Activated naive CD4-positive, alpha-beta T cell treated with anti-CD3 and anti-CD28 coated beads for 36 hours (primary cell): ENCODE results near the gene NME9. TPM values are rescaled to one million over a fixed set of nuclear protein-coding genes. Genes with fewer than 3 reads are reported as not detected.

Source experiments
- CTCF ChIA-PET: fragments of 350-600 bp; sonication (Branson Sonifier 250); formaldehyde crosslinking; loops from one replicate; lab custom pipeline; 2021; ENCODE audit warnings: antibody characterized with exemption; lab: Charles Lee
- DNase-seq: peaks from one replicate; pipeline ENCODE4 v3.0.0-alpha.2; 2020
- H3K27ac Mint-ChIP-seq: one replicate; pipeline ENCODE4 v1.8.0; 2021; ENCODE audit warnings: mild to moderate bottlenecking, mixed read lengths
- H3K27me3 Mint-ChIP-seq: one replicate; pipeline ENCODE4 v1.8.0; 2021; ENCODE audit warnings: low read depth, mixed read lengths
- H3K36me3 Mint-ChIP-seq: one replicate; pipeline ENCODE4 v1.8.0; 2021; ENCODE audit warnings: low read depth, mixed read lengths
- H3K4me1 Mint-ChIP-seq: one replicate; pipeline ENCODE4 v1.8.0; 2021; ENCODE audit warnings: low read depth, mixed read lengths
- H3K4me3 Mint-ChIP-seq: one replicate; pipeline ENCODE4 v1.8.0; 2021; ENCODE audit warnings: mild to moderate bottlenecking, moderate library complexity, mixed read lengths
- H3K9me3 Mint-ChIP-seq: one replicate; pipeline ENCODE4 v1.8.0; 2021; ENCODE audit warnings: mixed read lengths
- intact Hi-C: fragments of 100-400 bp; cut with micrococcal nuclease; formaldehyde crosslinking; loops from one replicate; pipeline ENCODE4 v1.15.1; 2023
- total RNA-seq, 2 experiments: library from RNA; stranded (reverse); gene quantifications; one replicate each; pipeline ENCODE4 v1.2.3, GENCODE V29; 2021

The NME9 gene
- total RNA-seq, 2 experiments from 2014 or later, result 2.0 to 2.4 TPM

DNA sequence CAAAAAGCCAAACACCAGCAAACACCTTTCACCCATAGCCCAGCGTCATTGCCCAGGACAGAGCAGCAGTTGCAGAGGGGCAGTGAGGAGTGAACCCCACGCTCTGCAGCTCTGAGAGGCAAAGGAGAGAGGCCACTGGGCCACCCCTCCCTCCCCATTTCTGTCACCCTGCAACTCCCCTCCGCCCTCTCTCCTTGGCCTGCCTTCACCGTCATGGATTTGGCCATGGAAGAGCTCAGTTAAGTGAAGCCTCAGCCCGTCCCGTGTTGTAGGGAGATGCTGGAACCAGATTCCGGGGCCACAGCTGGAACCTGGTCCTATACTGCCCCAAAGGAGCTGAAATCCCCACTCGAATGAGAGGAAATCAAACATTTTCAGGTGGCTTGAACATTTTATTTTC lies 40.7 kb upstream of the NME9 start:
- Mint-ChIP-seq H3K4me1 (no peaks in the 10 kb centered on the region), H3K27ac (no peak overlapping the region), H3K36me3 (no peaks in the 10 kb centered on the region), H3K27me3 (peaks cover 7% of the 10 kb centered on the region), H3K9me3 (no peaks in the 10 kb centered on the region), H3K4me3 (no peak overlapping the region)
- no peak for DNase-seq
- CTCF ChIA-PET, result interaction anchor here (0.5 kb wide), 1 partner anchor 129 kb away, joined by 3 read pairs; no protein-coding TSS in a partner anchor
- intact Hi-C loops, result no loop called here

DNA sequence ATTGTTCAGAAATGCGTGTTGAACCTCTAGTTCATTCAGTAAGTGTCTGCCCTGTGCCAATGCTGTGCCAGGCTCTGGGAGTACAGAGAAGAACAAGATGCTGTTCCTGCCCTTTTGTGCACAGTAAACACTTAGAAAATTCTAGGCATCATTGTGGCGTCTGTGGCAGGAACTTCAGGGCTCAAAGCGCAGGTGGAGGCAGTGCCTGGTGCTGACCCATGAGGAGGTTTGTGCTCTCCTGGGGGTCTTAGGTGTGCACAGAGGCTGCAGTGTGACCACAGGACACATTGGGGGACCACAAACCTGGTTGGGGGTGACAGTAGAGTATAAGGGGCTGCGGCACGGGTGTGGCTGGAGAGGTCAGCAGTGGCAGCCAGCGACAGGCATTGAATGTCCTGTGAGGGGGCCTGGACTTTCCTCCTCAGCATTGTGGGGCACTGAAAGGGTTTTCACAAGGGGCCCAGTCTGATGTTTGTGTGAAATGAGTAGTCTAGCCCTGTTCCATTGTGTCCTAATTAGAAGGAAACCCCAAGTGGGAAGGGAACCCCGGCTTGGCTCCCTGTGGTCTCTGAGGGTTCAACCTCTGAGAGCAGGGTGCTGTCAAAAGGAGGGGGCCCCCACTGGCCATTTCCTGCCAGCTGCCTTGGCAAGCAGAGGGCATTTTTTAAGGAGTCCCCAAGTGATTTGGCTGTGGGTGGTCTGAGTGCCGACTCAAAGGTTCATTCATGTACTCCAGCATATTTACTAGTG lies 39.7 kb upstream of the NME9 start:
- Mint-ChIP-seq H3K36me3 (no peaks in the 10 kb centered on the region), H3K4me1 (no peaks in the 10 kb centered on the region), H3K9me3 (no peaks in the 10 kb centered on the region), H3K27me3 (peaks cover 7% of the 10 kb centered on the region), H3K27ac (no peak overlapping the region), H3K4me3 (no peak overlapping the region)
- intact Hi-C loops, result no loop called here
- CTCF ChIA-PET, result interaction anchor here (0.5 kb wide), 1 partner anchor 333 kb away, joined by 3 read pairs; no protein-coding TSS in a partner anchor
- no peak for DNase-seq

GRCh38 chr3:138367911-138368310 lies 38.3 kb upstream of the NME9 start:
- Mint-ChIP-seq H3K27me3 (peaks cover 5% of the 10 kb centered on the region), H3K27ac (no peak overlapping the region), H3K4me1 (no peaks in the 10 kb centered on the region), H3K4me3 (no peak overlapping the region), H3K36me3 (no peaks in the 10 kb centered on the region), H3K9me3 (no peaks in the 10 kb centered on the region)
- intact Hi-C loops, result no loop called here
- DNase-seq, result no peak
- CTCF ChIA-PET, result no interaction called here

DNA sequence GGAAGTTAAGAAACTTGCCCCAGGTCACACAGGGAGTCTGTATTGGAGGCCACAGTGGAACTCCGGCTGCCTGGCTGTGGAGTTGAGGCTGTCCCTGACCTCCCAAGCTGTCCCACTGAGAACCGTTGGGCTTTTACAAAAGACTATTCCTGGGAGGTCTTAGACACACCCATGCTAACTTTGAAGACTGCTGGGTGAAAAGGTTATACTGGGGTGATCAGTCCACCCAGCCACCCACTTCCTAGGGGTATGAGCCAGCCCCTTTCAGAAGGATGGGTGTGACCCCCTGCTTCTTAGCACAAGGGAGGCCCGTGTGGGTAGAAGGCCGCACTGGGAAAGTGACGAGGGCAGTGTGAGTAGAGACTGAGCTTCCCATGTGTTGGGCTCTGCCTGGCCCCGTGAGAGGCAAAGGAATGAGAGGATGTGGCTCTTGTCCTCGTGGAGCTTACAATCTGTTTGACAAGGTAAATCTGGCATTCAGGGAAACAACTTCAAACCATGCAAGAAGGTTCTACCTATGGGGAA lies 37.7 kb upstream of the NME9 start:
- H3K27me3 Mint-ChIP-seq, result peaks cover 5% of the 10 kb centered on the region
- CTCF ChIA-PET, result no interaction called here
- no peaks in the 10 kb centered on the region for H3K4me1 Mint-ChIP-seq
- H3K36me3 Mint-ChIP-seq, result no peaks in the 10 kb centered on the region
- H3K27ac Mint-ChIP-seq, result no peak overlapping the region
- intact Hi-C loops, result no loop called here
- no peaks in the 10 kb centered on the region for H3K9me3 Mint-ChIP-seq
- no peak overlapping the region for H3K4me3 Mint-ChIP-seq
- no peak for DNase-seq

DNA sequence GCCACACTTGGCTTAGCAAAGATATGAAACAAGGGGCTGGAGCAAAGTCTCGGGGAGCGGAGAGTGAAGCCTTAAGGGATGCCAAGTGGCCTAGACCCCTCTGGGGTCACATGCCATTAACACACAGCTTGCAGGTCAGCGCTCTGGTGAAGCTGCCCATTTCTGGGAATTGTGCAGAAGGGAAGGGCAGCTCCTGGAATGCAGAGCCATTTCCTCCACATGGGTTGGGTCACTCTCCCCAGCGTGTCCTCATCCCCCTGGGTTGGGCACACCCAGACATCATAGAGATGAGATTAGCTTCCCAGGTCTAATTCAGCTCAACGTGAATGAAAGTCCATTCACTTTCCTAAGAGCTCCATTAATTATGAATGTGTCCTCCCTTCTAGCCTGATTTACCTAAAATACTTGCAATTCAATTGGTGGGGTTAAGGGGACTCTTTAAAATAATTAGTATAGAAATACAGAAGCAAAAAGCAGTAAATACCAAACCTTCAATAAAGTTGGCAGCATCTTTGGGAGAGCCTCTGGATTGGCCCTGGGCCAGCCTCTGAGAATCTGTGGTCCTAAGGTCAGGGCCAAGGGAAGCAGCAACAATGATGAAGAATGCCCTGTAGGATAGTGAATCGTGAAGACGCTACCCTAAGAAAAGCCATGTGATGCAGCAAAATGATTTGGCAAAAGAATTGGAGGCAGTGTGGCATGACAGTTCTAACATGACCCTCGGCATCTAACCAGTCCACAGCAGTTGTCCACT lies 36.5 kb upstream of the NME9 start:
- Mint-ChIP-seq H3K4me1 (no peaks in the 10 kb centered on the region), H3K27me3 (peaks cover 5% of the 10 kb centered on the region), H3K27ac (no peak overlapping the region), H3K9me3 (no peaks in the 10 kb centered on the region), H3K4me3 (no peak overlapping the region), H3K36me3 (no peaks in the 10 kb centered on the region)
- intact Hi-C loops, result no loop called here
- CTCF ChIA-PET, result interaction anchor here (0.8 kb wide), 1 partner anchor 8 kb away, joined by 4 read pairs; no protein-coding TSS in a partner anchor
- DNase-seq, result no peak

DNA sequence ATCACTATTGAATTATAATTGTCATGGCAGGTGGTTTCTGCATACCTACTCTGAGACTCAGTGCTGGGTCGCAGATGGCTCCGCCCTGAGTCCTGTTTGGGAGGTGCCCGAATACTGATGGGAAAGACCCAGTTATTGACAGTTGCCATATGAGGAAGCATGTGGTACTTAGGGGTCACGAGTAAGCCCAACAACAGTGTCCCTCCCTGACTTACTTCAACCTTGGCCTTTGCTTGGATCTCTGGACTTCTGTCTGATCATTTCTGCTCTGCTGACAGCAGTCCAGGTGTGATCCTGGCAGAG lies 35.6 kb upstream of the NME9 start:
- intact Hi-C loops, result no loop called here
- Mint-ChIP-seq H3K4me1 (no peaks in the 10 kb centered on the region), H3K27ac (no peak overlapping the region), H3K36me3 (no peaks in the 10 kb centered on the region), H3K27me3 (no peaks in the 10 kb centered on the region), H3K9me3 (no peaks in the 10 kb centered on the region), H3K4me3 (no peak overlapping the region)
- DNase-seq, result no peak
- CTCF ChIA-PET, result no interaction called here

DNA sequence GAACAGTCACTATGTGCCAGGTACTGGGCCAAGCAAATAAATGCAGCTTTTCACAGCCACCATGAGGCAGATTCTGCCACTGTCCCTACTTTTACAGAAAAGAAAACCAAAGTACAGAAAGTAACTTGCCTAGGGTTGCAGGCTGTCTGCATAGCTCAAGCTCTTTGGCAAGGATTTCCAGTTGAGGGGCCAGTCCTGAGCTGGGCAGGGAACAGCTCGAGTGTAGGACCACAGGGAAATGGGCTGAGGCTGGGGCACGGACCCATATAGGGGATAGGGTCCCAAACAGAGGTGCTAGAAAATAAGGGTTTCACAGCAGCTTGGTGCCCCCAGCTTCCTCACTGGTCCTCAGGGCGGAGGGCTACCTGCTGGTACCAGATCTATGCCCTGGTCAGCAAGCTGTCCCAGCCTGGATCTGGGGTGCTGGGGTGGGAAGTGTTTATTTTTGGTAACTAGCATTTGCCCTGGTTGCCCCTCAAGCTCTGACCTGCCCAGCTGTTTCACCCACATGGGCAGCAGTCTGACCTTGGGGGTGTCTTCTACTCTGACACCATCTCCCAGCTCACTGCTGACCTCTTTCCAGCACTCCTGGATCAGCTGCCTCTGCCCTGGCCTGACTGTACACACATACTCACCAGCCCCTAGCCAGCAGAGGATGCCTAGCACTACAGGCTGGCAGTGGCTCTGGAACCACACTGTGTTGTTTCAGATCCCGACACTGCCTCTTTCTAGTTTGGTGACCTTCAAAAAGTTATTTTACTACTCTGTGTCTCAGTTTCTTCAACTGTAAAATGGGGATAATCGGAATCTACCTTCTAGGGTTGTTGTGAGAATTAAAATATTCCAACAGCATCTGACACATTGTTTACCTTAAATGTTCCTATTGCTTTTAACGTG lies 35.0 kb upstream of the NME9 start:
- Mint-ChIP-seq H3K36me3 (no peaks in the 10 kb centered on the region), H3K9me3 (no peaks in the 10 kb centered on the region), H3K4me3 (no peak overlapping the region), H3K27ac (no peak overlapping the region), H3K27me3 (no peaks in the 10 kb centered on the region), H3K4me1 (no peaks in the 10 kb centered on the region)
- no peak for DNase-seq
- CTCF ChIA-PET, result interaction anchor here (0.6 kb wide), 1 partner anchor 575 kb away, joined by 4 read pairs; no protein-coding TSS in a partner anchor
- intact Hi-C loops, result no loop called here

- CTCF ChIA-PET, result no interaction called here
- no peak overlapping the region for H3K27ac Mint-ChIP-seq
- DNase-seq, result no peak
- H3K36me3 Mint-ChIP-seq, result no peaks in the 10 kb centered on the region
- no peaks in the 10 kb centered on the region for H3K9me3 Mint-ChIP-seq
- no peak overlapping the region for H3K4me3 Mint-ChIP-seq
- H3K27me3 Mint-ChIP-seq, result no peaks in the 10 kb centered on the region
- intact Hi-C loops, result no loop called here
- no peaks in the 10 kb centered on the region for H3K4me1 Mint-ChIP-seq
These were observed 33.7 kb upstream of the NME9 start for GRCh38 chr3:138363322-138363721.

- CTCF ChIA-PET, result no interaction called here
- H3K9me3 Mint-ChIP-seq, result no peaks in the 10 kb centered on the region
- H3K36me3 Mint-ChIP-seq, result no peaks in the 10 kb centered on the region
- no peak for DNase-seq
- H3K4me1 Mint-ChIP-seq, result no peaks in the 10 kb centered on the region
- intact Hi-C loops, result no loop called here
- no peak overlapping the region for H3K27ac Mint-ChIP-seq
- H3K27me3 Mint-ChIP-seq, result no peaks in the 10 kb centered on the region
- H3K4me3 Mint-ChIP-seq, result no peak overlapping the region
These were observed 32.9 kb upstream of the NME9 start for GRCh38 chr3:138362538-138362937.

DNA sequence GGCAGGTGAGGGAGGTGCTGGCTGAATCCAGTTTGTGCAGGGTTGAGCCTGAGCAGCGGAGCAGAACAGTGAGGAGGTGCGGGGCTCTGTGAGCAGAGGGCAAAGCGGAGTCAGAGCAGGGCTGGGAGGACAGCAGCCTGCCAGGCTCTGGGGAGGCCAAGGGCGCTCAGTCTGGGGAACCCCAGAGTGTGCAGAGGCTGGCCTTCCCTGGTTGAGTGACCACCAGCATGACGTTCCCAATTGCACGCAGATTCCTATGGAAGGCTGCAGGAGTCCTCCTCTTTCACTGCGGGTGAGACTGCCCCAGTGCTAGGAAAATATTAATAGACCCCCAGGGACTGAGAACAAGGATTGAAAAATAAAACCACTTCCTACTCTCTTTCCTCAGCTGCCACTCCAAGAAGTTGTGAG lies 31.9 kb upstream of the NME9 start:
- no peak for DNase-seq
- intact Hi-C loops, result no loop called here
- Mint-ChIP-seq H3K27ac (no peak overlapping the region), H3K27me3 (no peaks in the 10 kb centered on the region), H3K36me3 (no peaks in the 10 kb centered on the region), H3K9me3 (no peaks in the 10 kb centered on the region), H3K4me3 (no peak overlapping the region), H3K4me1 (no peaks in the 10 kb centered on the region)
- CTCF ChIA-PET, result no interaction called here

DNA sequence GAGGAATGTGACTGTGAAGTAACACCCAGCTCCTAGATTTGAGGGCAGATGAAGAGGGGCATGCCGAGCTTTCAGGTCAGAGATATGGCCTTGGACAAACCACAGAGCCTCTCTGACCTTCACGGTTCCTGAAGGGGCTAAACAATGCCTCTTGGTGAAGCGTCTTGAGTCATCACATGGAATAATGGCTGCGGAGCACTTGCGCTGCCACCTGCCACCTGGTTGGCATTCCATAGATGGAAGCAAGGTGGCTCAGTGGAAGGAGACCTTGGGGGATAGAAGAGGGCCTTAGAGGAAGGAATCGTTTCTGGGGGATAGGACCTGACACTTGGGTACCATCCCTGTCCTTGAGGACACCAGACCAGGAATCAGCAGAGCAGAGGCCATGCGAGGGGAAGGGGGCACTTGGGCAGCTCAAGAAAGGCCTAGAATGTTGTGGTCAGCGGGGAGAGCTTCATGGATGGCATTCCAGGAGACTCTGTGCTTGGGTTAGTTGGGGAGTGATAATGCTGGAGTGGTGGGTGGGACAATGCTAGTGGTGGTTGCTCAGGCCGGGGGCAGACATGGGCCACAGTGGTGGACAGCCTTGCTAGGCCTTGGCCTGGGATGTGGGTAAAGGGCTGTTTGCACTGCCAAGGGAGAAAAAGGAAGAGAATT lies 31.3 kb upstream of the NME9 start:
- Mint-ChIP-seq H3K27me3 (no peaks in the 10 kb centered on the region), H3K27ac (no peak overlapping the region), H3K4me1 (no peaks in the 10 kb centered on the region), H3K36me3 (no peaks in the 10 kb centered on the region), H3K4me3 (no peak overlapping the region), H3K9me3 (no peaks in the 10 kb centered on the region)
- intact Hi-C loops, result no loop called here
- DNase-seq, result no peak
- CTCF ChIA-PET, result no interaction called here
